CD14-positive monocyte (primary cell): ENCODE results near the gene CEP250. TPM values are rescaled to one million over a fixed set of nuclear protein-coding genes. Genes with fewer than 3 reads are reported as not detected.

Experiments used
- DNase-seq, 3 donors: peaks; one replicate each; pipeline ENCODE4 v3.0.0-alpha.2; 2011 to 2022
- H2AFZ ChIP-seq: 2 replicates; pipeline ENCODE4 v1.6.0; 2012; ENCODE audit warnings: mild to moderate bottlenecking, low read depth, low read length, inconsistent platforms; ENCODE audit not compliant: insufficient read depth, poor library complexity, severe bottlenecking
- H3K27ac ChIP-seq, 2 donors: 1 replicate in 1 of 2; 2 replicates in 1 of 2; pipeline ENCODE4 v1.5.1; 2012 to 2013; ENCODE audit warnings: low read length in 2 of 2, control low read depth in 1 of 2, inconsistent platforms in 1 of 2, low read depth in 1 of 2, mild to moderate bottlenecking in 1 of 2
- H3K27me3 ChIP-seq, 2 donors: one replicate each; pipeline versions ENCODE4 v1.6.0 to v1.6.1; 2011 to 2013; ENCODE audit warnings: low read length in 2 of 2; ENCODE audit not compliant: control insufficient read depth in 2 of 2, insufficient read depth in 2 of 2
- H3K36me3 ChIP-seq, 2 donors: replicated peaks in 1 of 2; 1 replicate in 1 of 2; 2 replicates in 1 of 2; pipeline versions ENCODE4 v1.5.1 to v1.6.1; 2012 to 2013; ENCODE audit warnings: low read length in 2 of 2, control low read depth in 1 of 2, inconsistent platforms in 1 of 2, mild to moderate bottlenecking in 1 of 2; ENCODE audit not compliant: insufficient read depth in 2 of 2, control insufficient read depth in 1 of 2
- H3K4me1 ChIP-seq, 2 donors: 1 replicate in 1 of 2; 2 replicates in 1 of 2; pipeline versions ENCODE4 v1.5.1 to v1.6.1; 2012 to 2013; ENCODE audit warnings: low read length in 2 of 2, control low read depth in 1 of 2, inconsistent platforms in 1 of 2, mild to moderate bottlenecking in 1 of 2, moderate library complexity in 1 of 2; ENCODE audit not compliant: insufficient read depth in 2 of 2, control insufficient read depth in 1 of 2
- H3K4me2 ChIP-seq: replicated peaks from 2 replicates; pipeline ENCODE3; 2012; ENCODE audit warnings: low read length, moderate library complexity, mild to moderate bottlenecking; ENCODE audit not compliant: poor library complexity, severe bottlenecking; ENCODE audit errors: extremely low read depth
- H3K4me3 ChIP-seq, 3 experiments: fragments of 200-600 bp in 1 of 3; sonication (generic) in 1 of 3; replicated peaks in 1 of 3; 1 replicate in 2 of 3; 2 replicates in 1 of 3; pipeline ENCODE4 v1.5.1; 2011 to 2013; ENCODE audit warnings: low read length in 3 of 3, mild to moderate bottlenecking in 3 of 3, control low read depth in 2 of 3, low read depth in 2 of 3, inconsistent platforms in 1 of 3, moderate library complexity in 1 of 3
- H3K79me2 ChIP-seq: 2 replicates; pipeline ENCODE4 v1.6.0; 2012; ENCODE audit warnings: mild to moderate bottlenecking, control low read depth, inconsistent platforms, low read length, moderate library complexity; ENCODE audit not compliant: insufficient read depth
- H3K9ac ChIP-seq: 2 replicates; pipeline ENCODE4 v1.6.0; 2017; ENCODE audit warnings: low read length, mild to moderate bottlenecking; ENCODE audit not compliant: insufficient read depth, poor library complexity, severe bottlenecking
- H3K9me3 ChIP-seq, 2 donors: replicated peaks in 1 of 2; 1 replicate in 1 of 2; 2 replicates in 1 of 2; pipeline versions ENCODE4 v1.5.1 to v1.6.1; 2012 to 2013; ENCODE audit warnings: low read length in 2 of 2, control low read depth in 1 of 2; ENCODE audit not compliant: control insufficient read depth in 1 of 2, insufficient read depth in 1 of 2
- H4K20me1 ChIP-seq: 2 replicates; pipeline ENCODE4 v1.6.0; 2012; ENCODE audit warnings: mild to moderate bottlenecking, low read length, control low read depth, moderate library complexity; ENCODE audit not compliant: insufficient read depth
- H3K27ac Mint-ChIP-seq, 7 donors: one replicate each; pipeline ENCODE4 v1.8.0; 2020; ENCODE audit warnings: mild to moderate bottlenecking in 7 of 7, mixed read lengths in 7 of 7, moderate library complexity in 6 of 7, inconsistent platforms in 2 of 7
- H3K27me3 Mint-ChIP-seq, 3 donors: one replicate each; pipeline ENCODE4 v1.8.0; 2021 to 2022; ENCODE audit warnings: low read depth in 3 of 3, mild to moderate bottlenecking in 3 of 3, mixed read lengths in 3 of 3, moderate library complexity in 3 of 3, inconsistent platforms in 1 of 3
- H3K36me3 Mint-ChIP-seq, 2 donors: one replicate each; pipeline ENCODE4 v1.8.0; 2020; ENCODE audit warnings: mixed read lengths in 2 of 2, inconsistent platforms in 1 of 2, mild to moderate bottlenecking in 1 of 2
- H3K4me1 Mint-ChIP-seq: one replicate; pipeline ENCODE4 v1.8.0; 2020; ENCODE audit warnings: mild to moderate bottlenecking, mixed read lengths
- H3K4me3 Mint-ChIP-seq, 2 donors: one replicate each; pipeline ENCODE4 v1.8.0; 2020; ENCODE audit warnings: mild to moderate bottlenecking in 2 of 2, mixed read lengths in 2 of 2, moderate library complexity in 1 of 2
- H3K9me3 Mint-ChIP-seq, 7 donors: one replicate each; pipeline ENCODE4 v1.8.0; 2020 to 2022; ENCODE audit warnings: mixed read lengths in 7 of 7, mild to moderate bottlenecking in 6 of 7, moderate library complexity in 6 of 7, inconsistent platforms in 2 of 7
- WGBS: methylation state at CpG from one replicate; pipeline ENCODE4 v1.1.5; 2013; ENCODE audit warnings: missing lambda C conversion rate; ENCODE audit not compliant: insufficient coverage; 5-methylcytosine and 5-hydroxymethylcytosine counted together
- intact Hi-C, 2 donors: fragments of 100-400 bp; cut with micrococcal nuclease; formaldehyde crosslinking; loops; one replicate each; pipeline versions ENCODE4 v1.15.0 to v1.15.1; 2023
- polyA plus RNA-seq, 3 donors: library from polyadenylated mRNA; depleted of rRNA in 1 of 3; unstranded in 2 of 3; stranded (reverse) in 1 of 3; fragments of 300-500 nt in 2 of 3; fragments of >200 nt in 1 of 3; fragmentation: Illumina TruSeq in 2 of 3; gene quantifications; 1 replicate in 2 of 3; 2 replicates in 1 of 3; pipeline ENCODE4 v1.2.3, GENCODE V29; 2012 to 2021
- TF ChIP-seq, protein P1 (sequence below): fragments of 200-600 bp; IDR thresholded peaks from one replicate; pipeline ENCODE4 v1.8.0; 2022; ENCODE audit warnings: antibody characterized with exemption, mild to moderate bottlenecking

CEP250 gene
- polyA plus RNA-seq, 3 donors = 0.81 to 5.9 (median 1.2) TPM

DNA sequence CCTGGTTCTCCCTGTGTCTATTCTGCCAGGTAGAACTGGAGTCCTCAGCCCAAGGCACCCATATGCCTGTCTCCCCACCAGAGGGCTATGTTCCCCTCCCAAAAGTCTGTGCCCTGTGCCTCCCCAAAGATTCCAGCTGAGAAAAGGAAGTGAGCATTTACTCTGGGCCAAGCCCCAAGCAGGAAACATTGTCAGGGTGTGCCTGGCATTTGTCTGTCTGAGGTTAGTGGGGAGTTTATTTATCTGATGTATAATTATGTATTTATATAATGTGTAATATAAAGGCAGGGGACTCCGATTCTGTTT lies 23.0 kb upstream of the CEP250 start:
- H3K4me3 Mint-ChIP-seq = no peak overlapping the region
- no peak for DNase-seq
- H3K9me3 ChIP-seq = no peaks in the 10 kb centered on the region
- H3K4me1 Mint-ChIP-seq = peaks cover 11% of the 10 kb centered on the region
- intact Hi-C loops = no loop called here
- H3K27me3 Mint-ChIP-seq = peaks cover 3 to 6% (median 3%) of the 10 kb centered on the region in 3 donors
- no peak overlapping the region for H3K4me2 ChIP-seq
- no peak overlapping the region for H3K9ac ChIP-seq
- no peaks in the 10 kb centered on the region for H4K20me1 ChIP-seq
- H3K9me3 Mint-ChIP-seq = no peaks in the 10 kb centered on the region
- no peaks in the 10 kb centered on the region for H3K27me3 ChIP-seq
- H3K4me1 ChIP-seq = no peaks in the 10 kb centered on the region
- H3K36me3 ChIP-seq = no peaks in the 10 kb centered on the region
- H2AFZ ChIP-seq = no peak overlapping the region
- H3K79me2 ChIP-seq = no peaks in the 10 kb centered on the region
- H3K27ac ChIP-seq = no peak overlapping the region
- no peak overlapping the region for H3K4me3 ChIP-seq
- H3K27ac Mint-ChIP-seq = no peak overlapping the region
- 73% methylated on average over 1 of the region's 1 CpG for WGBS
- no peaks in the 10 kb centered on the region for H3K36me3 Mint-ChIP-seq
- TF ChIP-seq, protein P1, sequence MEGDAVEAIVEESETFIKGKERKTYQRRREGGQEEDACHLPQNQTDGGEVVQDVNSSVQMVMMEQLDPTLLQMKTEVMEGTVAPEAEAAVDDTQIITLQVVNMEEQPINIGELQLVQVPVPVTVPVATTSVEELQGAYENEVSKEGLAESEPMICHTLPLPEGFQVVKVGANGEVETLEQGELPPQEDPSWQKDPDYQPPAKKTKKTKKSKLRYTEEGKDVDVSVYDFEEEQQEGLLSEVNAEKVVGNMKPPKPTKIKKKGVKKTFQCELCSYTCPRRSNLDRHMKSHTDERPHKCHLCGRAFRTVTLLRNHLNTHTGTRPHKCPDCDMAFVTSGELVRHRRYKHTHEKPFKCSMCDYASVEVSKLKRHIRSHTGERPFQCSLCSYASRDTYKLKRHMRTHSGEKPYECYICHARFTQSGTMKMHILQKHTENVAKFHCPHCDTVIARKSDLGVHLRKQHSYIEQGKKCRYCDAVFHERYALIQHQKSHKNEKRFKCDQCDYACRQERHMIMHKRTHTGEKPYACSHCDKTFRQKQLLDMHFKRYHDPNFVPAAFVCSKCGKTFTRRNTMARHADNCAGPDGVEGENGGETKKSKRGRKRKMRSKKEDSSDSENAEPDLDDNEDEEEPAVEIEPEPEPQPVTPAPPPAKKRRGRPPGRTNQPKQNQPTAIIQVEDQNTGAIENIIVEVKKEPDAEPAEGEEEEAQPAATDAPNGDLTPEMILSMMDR = no peak

DNA sequence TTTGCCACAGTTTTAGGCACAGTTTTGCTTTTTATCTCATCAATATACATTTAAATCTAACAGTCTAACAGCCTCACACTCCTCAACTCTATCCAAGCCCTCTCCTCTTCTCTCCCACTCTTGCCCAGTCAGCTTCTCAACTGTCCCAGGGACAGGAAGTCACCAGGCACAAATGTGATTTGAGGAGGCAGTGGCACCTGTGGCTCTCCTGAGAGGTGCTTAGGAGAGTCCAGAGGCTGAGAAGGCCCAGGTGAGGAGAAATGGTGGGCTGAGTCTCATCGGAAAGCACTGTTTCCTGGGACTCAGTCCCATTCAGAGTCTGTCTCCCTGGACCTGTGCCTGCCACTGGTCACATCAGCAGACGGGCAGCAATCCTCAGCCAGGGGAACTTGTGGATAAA lies 22.1 kb upstream of the CEP250 start:
- Histone ChIP-seq H4K20me1 (no peaks in the 10 kb centered on the region), H3K4me3 (no peak overlapping the region), H2AFZ (no peak overlapping the region), H3K27me3 (no peaks in the 10 kb centered on the region), H3K9me3 (no peaks in the 10 kb centered on the region), H3K4me1 (no peaks in the 10 kb centered on the region), H3K27ac (no peak overlapping the region), H3K36me3 (no peaks in the 10 kb centered on the region), H3K9ac (no peak overlapping the region), H3K4me2 (no peak overlapping the region), H3K79me2 (no peaks in the 10 kb centered on the region)
- TF ChIP-seq, protein P1 = no peak
- intact Hi-C loops = no loop called here
- 90% methylated on average over 2 of the region's 2 CpGs for WGBS
- Mint-ChIP-seq H3K9me3 (no peaks in the 10 kb centered on the region), H3K36me3 (no peaks in the 10 kb centered on the region), H3K27me3 (peaks cover 3 to 6% (median 6%) of the 10 kb centered on the region in 3 donors), H3K4me3 (no peak overlapping the region), H3K27ac (peak overlapping the region in 1 of 7 donors; percentile 27), H3K4me1 (peaks cover 11% of the 10 kb centered on the region)
- DNase-seq = no peak
